Suprapubic skin (tissue), 4 donors: ENCODE results near the gene CCDC33.

Source experiments
- CTCF ChIP-seq, 2 donors: fragments of 200-600 bp in 1 of 2; fragments of 450-650 bp in 1 of 2; sonication (generic) in 1 of 2; IDR thresholded peaks; one replicate each; pipeline ENCODE4 v1.5.1; 2016 to 2019; ENCODE audit warnings: antibody characterized with exemption in 2 of 2, mild to moderate bottlenecking in 1 of 2, moderate library complexity in 1 of 2
- POLR2A ChIP-seq, 2 donors: fragments of 450-650 bp; IDR thresholded peaks; one replicate each; pipeline ENCODE4 v1.6.1; 2017; ENCODE audit warnings: antibody characterized with exemption in 2 of 2, mild to moderate bottlenecking in 2 of 2, moderate library complexity in 2 of 2
- POLR2AphosphoS5 ChIP-seq, 3 donors: sonication (generic); formaldehyde crosslinking; IDR thresholded peaks; one replicate each; pipeline ENCODE4 v1.6.1; 2017; ENCODE audit warnings: antibody characterized with exemption in 3 of 3

GRCh38 chr15:74343797-74344127 lies 107.6 kb downstream of the CCDC33 start:
- no peak for TF ChIP-seq CTCF (IDR thresholded peaks at IDR 0.05)
- TF ChIP-seq POLR2A (IDR thresholded peaks at IDR 0.05) = no peak
- no peak for TF ChIP-seq POLR2AphosphoS5 (IDR thresholded peaks at IDR 0.05)
